Measurements from ENCODE around the gene DBF4B. TPM values are rescaled to one million over a fixed set of nuclear protein-coding genes. Genes with fewer than 3 reads are reported as not detected.

The DBF4B gene
- total and polyA plus RNA-seq, 5 experiments from 2014 or later = 0.55 to 9.2 (median 1.2) TPM

DNA sequence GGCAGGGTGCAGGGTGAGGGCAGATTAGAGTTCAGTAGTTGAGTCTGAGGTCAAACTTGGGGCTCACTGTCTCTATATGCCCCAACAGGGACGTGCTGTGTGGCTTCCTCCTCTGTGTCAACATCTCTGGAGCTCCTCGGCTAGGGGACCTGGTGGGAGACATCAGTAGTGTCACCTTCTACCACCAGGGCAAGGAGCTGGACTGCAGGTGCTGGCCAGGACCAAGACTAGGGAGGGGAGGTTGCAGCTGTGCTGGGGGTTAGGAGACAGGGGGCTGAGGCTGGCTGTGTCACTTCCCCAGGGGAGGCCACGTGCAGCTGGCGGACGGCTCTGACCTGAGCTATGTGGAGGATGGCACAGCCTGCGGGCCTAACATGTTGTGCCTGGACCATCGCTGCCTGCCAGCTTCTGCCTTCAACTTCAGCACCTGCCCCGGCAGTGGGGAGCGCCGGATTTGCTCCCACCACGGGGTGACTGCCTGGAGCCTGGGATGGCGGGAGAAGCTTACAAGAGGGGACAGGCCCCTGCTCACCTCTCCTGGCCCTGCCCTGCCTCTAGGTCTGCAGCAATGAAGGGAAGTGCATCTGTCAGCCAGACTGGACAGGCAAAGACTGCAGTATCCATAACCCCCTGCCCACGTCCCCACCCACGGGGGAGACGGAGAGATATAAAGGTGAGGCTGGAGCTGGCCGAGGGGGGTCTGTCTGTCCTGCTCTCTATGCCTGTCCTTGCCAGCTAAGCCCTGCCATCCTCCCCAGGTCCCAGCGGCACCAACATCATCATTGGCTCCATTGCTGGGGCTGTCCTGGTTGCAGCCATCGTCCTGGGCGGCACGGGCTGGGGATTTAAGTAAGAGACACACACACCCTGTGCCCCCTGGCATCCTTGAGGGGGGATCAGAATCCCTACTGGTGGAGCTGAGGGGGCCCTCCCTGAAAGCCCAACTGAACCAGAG is 69.2 kb downstream of the DBF4B start:
- peak overlapping the region in 1 of 10 donors; percentile 56 for H3K27ac Mint-ChIP-seq
- peaks cover 0 to 23% (median 19%) of the 10 kb centered on the region in 4 donors for H3K4me1 Mint-ChIP-seq
- ATAC-seq (no peak), DNase-seq (peak in 1 of 10 donors; percentile 55)
- POLR2A ChIA-PET = interaction anchor here (0.6 to 1.7 kb wide), 4 partner anchors 7 to 357 kb away, joined by 3 to 6 read pairs (median 4); no protein-coding TSS in a partner anchor
- peak overlapping the region in 8 of 10 donors; percentile 22 to 88 (median 60) for H3K4me3 Mint-ChIP-seq
- H3K36me3 Mint-ChIP-seq = no peaks in the 10 kb centered on the region
- H3K9me3 Mint-ChIP-seq = no peaks in the 10 kb centered on the region
- peaks cover 0 to 2% (median 0%) of the 10 kb centered on the region in 5 donors for H3K27me3 Mint-ChIP-seq

DNA sequence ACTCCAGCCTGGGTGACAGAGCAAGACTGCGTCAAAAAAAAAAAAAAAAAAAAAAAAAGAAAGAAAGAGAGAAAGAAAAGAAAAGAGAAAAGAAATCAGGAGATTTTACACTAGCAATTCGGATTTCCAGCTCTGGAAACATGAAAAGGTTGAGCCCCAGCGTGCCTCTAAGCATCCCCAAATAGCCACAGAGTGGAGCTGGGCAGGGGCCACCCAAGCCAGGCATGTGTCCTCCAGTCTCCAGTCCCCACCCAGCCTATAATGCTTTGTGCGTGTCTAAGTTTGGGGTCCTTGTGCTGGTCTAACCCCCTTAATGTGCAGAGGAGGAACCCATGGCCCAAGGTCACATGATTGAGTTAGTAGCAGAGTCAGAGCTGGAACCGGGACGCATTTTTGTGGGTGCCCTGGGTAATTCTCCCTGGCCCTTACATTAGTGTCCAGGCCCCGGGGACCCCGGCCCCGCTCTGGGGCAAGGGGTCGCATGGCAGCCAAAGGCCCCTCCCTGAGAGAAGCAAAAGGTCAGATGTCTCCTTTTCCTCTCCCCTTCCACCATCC is 70.3 kb downstream of the DBF4B start:
- no peaks in the 10 kb centered on the region for H3K9me3 Mint-ChIP-seq
- peaks cover 0 to 2% (median 0%) of the 10 kb centered on the region in 5 donors for H3K27me3 Mint-ChIP-seq
- no peak for ATAC-seq
- H3K4me1 Mint-ChIP-seq = peaks cover 0 to 23% (median 19%) of the 10 kb centered on the region in 4 donors
- POLR2A ChIA-PET = interaction anchor here (0.5 to 1.7 kb wide), 4 partner anchors 120 to 355 kb away, joined by 3 to 6 read pairs (median 3); partner anchors contain the start of gene EFTUD2
- peak overlapping the region; percentile 28 to 83 (median 67) for H3K4me3 Mint-ChIP-seq
- no peaks in the 10 kb centered on the region for H3K36me3 Mint-ChIP-seq
- peak overlapping the region in 1 of 10 donors; percentile 57 for H3K27ac Mint-ChIP-seq
- no peak for DNase-seq

DNA sequence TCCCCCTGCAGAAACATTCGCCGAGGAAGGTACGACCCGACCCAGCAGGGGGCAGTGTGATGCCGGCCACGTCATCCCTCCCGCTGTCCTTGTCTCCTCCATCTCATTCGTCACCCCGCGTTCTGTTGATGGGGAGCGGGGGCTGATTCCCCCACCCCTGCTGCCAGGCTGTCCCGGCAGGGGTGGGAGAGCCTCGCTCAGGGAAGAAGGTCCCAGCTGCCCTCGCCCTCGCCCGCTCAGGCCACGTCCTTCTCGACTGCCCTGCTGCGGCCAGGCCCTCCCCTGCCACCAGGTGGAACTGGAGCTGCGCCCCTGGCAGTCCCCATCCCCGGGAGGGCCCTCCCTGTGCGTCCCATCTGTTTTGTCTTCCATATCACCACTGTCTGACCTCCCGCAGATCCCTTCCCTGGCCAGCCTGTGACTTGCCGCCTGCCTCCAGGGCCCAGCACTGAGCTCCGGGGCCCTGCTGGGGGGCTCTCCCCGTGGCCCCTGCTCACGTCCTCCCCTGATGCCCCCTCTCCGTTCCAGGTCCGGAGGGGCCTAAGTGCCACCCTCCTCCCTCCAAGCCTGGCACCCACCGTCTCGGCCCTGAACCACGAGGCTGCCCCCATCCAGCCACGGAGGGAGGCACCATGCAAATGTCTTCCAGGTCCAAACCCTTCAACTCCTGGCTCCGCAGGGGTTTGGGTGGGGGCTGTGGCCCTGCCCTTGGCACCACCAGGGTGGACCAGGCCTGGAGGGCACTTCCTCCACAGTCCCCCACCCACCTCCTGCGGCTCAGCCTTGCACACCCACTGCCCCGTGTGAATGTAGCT is 71.0 kb downstream of the DBF4B start:
- peak overlapping the region in 2 of 10 donors; percentile 57 to 80 for H3K27ac Mint-ChIP-seq
- no peaks in the 10 kb centered on the region for H3K9me3 Mint-ChIP-seq
- POLR2A ChIA-PET = interaction anchor here (0.5 to 1.7 kb wide), 5 partner anchors 8 to 242 kb away, joined by 3 to 6 read pairs (median 3); partner anchors contain the start of gene EFTUD2

DNA sequence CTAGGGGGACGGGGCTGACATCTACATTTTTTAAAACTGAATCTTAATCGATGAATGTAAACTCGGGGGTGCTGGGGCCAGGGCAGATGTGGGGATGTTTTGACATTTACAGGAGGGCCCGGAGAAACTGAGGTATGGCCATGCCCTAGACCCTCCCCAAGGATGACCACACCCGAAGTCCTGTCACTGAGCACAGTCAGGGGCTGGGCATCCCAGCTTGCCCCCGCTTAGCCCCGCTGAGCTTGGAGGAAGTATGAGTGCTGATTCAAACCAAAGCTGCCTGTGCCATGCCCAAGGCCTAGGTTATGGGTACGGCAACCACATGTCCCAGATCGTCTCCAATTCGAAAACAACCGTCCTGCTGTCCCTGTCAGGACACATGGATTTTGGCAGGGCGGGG is 71.7 kb downstream of the DBF4B start:
- ATAC-seq = no peak
- no peaks in the 10 kb centered on the region for H3K36me3 Mint-ChIP-seq
- no peaks in the 10 kb centered on the region for H3K9me3 Mint-ChIP-seq
- peaks cover 0 to 23% (median 17%) of the 10 kb centered on the region in 4 donors for H3K4me1 Mint-ChIP-seq
- DNase-seq = no peak
- POLR2A ChIA-PET = interaction anchor here (0.5 to 0.8 kb wide), 3 partner anchors 9 to 31 kb away, joined by 3 read pairs; no protein-coding TSS in a partner anchor
- peaks cover 0 to 2% (median 0%) of the 10 kb centered on the region in 5 donors for H3K27me3 Mint-ChIP-seq
- H3K4me3 Mint-ChIP-seq = peak overlapping the region in 3 of 10 donors; percentile 10 to 61 (median 48)
- H3K27ac Mint-ChIP-seq = peak overlapping the region in 1 of 10 donors; percentile 48

More for the DNA sequence above, 71.0 kb downstream of the DBF4B start:
- Mint-ChIP-seq H3K27me3 (peaks cover 0 to 2% (median 0%) of the 10 kb centered on the region in 5 donors), H3K4me3 (peak overlapping the region; percentile 28 to 83 (median 67)), H3K4me1 (peaks cover 0 to 23% (median 19%) of the 10 kb centered on the region in 4 donors), H3K36me3 (no peaks in the 10 kb centered on the region)
- peak; percentile 67 to 83 (median 78) for DNase-seq
- ATAC-seq = peak; percentile 15 to 23

DNA sequence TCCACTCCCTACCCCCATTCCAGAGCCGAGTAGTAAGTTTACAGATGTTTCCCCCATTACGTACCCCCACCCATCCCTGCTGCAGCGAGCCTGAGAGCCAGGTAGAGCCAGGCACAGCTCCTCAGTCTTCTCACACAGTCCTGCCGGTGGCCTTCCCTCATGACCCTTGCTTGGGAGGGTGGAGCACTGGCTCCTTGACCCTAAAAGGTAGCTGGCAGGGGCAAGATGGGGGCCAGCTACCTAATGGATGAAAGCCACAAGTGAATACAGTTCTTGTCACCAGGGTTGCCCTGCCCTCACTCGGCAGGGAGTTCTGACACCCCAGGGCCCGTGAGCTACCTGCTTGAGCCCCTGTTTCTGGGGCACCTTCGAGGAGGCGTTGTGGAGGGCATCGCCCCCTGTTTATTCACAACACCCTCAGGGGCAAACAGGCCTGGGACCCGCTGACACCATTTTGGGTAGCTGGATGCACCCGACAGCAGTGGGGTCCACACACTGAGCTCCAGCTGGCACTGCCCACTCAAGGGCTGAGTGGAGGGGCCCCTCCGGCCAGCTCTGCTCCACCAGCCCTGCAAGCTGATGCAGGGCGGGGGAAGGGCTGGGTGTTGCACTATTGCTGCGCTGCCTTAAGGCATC is 72.5 kb downstream of the DBF4B start:
- Mint-ChIP-seq H3K36me3 (no peaks in the 10 kb centered on the region), H3K27ac (no peak overlapping the region), H3K27me3 (peaks cover 0 to 2% (median 0%) of the 10 kb centered on the region in 5 donors), H3K4me1 (peaks cover 0 to 17% (median 13%) of the 10 kb centered on the region in 4 donors), H3K9me3 (no peaks in the 10 kb centered on the region), H3K4me3 (no peak overlapping the region)
- DNase-seq (no peak), ATAC-seq (no peak)
- POLR2A ChIA-PET = no interaction called here

DNA sequence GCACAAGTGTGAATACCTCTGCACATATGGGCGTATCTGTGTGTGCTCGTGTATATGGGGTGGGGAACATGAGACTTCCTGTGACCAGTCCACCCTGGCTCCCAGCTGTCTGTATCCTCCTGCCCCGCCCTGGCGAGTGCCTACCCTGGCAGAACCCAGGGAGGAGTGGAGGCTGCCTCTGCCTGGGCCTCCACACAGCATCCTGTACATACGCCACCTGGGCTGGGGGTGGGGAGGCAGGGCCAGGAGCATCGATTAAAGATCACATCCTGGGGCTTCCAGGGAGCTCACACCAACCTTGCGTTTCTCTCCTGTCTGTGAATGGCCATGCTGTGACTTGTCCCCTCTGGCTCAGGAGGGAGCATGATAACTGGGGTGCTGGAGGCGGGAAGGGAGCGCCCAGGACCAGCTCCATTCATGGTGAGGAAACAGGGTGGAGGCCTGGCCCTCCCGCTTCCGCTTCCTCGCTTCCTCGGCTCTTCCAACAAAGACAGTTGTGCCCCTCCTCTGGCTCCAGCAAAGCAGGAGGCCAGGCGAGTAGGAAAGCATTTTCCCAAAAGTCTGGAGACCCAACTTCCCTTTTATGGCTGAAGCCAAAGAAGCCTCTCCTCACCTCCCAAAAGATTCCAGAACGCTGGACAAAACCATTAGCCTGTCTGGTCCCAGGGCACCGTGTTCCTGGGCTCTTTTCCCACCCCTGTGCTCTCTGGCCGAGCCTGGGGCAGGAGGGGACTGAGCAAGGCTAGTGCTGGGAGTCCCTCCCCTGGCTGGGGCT is 73.3 kb downstream of the DBF4B start:
- no peak for ATAC-seq
- Mint-ChIP-seq H3K9me3 (no peaks in the 10 kb centered on the region), H3K4me1 (peaks cover 0 to 11% (median 9%) of the 10 kb centered on the region in 4 donors), H3K4me3 (no peak overlapping the region), H3K27ac (no peak overlapping the region), H3K36me3 (no peaks in the 10 kb centered on the region), H3K27me3 (peaks cover 0 to 2% (median 0%) of the 10 kb centered on the region in 5 donors)
- POLR2A ChIA-PET = interaction anchor here (0.5 kb wide), 1 partner anchor 1725 kb away, joined by 3 read pairs; no protein-coding TSS in a partner anchor
- DNase-seq = no peak

DNA sequence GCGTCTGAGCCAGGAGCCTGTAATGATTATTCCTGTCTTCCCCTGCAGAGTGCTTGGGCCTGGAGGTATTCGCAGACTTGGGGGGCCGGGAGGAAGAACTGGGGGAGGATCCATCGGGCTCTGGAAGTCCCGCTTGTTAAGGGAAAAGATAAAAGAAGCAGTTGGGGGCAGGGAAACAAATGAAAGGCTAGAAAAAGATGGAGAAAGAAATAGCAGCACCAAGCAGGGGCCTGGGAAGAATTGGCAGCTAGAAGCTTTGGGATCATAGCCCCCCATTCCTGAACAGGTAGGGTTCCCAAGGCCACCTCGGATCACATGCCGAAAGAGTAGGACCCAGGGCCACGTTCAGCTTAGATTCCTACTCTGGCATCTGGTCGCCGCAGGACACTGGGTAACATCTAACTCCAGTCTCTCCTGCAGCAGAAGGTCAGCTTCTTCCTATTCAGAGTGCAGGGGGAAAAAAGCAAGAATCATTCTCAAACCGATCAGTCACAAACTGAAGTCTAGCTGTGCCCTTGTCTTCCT is 73.9 kb downstream of the DBF4B start:
- POLR2A ChIA-PET = interaction anchor here (0.5 kb wide), 1 partner anchor 1726 kb away, joined by 3 read pairs; no protein-coding TSS in a partner anchor
- Mint-ChIP-seq H3K27ac (peak overlapping the region in 1 of 10 donors; percentile 40), H3K27me3 (peaks cover 0 to 2% (median 0%) of the 10 kb centered on the region in 5 donors), H3K4me1 (peaks cover 0 to 11% (median 8%) of the 10 kb centered on the region in 4 donors), H3K4me3 (no peak overlapping the region), H3K36me3 (no peaks in the 10 kb centered on the region), H3K9me3 (no peaks in the 10 kb centered on the region)
- no peak for DNase-seq
- ATAC-seq = no peak

DNA sequence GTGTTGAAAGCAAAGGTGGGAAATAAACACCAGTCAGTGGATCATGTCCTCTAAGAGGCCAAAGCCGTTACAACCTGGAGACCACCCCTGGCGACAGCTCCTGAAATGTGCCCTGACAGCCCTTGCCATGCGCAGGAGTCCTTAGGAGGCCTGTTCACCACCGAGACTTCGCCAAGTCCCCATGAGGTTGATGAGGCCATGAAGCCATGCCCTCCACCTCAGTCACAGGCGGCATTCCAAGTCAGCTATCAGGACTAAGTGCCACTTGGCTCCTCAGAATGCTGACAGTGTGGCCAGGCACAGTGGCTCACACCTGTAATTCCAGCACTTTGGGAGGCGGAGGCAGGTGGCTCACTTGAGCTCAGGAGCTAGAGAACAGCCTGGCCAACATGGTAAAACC is 77.5 kb downstream of the DBF4B start:
- POLR2A ChIA-PET = interaction anchor here (1.8 kb wide), 1 partner anchor 9 kb away, joined by 4 read pairs; no protein-coding TSS in a partner anchor
- no peak overlapping the region for H3K27ac Mint-ChIP-seq
- H3K27me3 Mint-ChIP-seq = no peaks in the 10 kb centered on the region
- no peaks in the 10 kb centered on the region for H3K9me3 Mint-ChIP-seq
- DNase-seq (no peak), ATAC-seq (no peak)
- H3K36me3 Mint-ChIP-seq = no peaks in the 10 kb centered on the region
- H3K4me3 Mint-ChIP-seq = no peak overlapping the region
- no peaks in the 10 kb centered on the region for H3K4me1 Mint-ChIP-seq

DNA sequence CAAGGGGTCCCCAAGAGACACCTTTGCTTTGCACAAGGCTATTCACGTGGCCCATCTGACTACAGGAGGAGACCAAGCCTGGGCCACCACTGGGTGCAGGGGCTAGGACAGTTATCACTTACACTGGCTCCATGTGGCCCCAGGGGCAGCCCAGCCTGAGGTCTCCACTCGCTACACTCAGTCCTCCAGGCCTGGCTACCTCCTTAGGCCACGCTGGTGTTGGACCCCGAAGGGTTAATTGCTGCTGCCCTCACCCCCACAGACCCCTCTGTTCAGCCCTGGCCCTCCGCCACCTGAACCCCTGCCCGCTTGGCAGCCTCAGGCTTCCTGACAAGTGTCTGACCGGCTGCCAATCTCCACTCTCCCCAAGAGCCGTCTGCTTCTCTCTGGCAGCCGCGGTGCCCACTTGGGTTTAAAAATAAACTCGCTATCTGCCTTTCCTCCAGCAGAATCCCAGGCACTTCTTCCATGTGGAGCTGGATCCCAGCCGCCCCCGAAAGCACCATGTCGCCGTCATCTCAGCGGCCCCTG is 78.2 kb downstream of the DBF4B start:
- H3K4me3 Mint-ChIP-seq = no peak overlapping the region
- POLR2A ChIA-PET = no interaction called here
- no peaks in the 10 kb centered on the region for H3K36me3 Mint-ChIP-seq
- ATAC-seq (no peak), DNase-seq (no peak)
- H3K27me3 Mint-ChIP-seq = no peaks in the 10 kb centered on the region
- no peaks in the 10 kb centered on the region for H3K4me1 Mint-ChIP-seq
- no peak overlapping the region for H3K27ac Mint-ChIP-seq
- no peaks in the 10 kb centered on the region for H3K9me3 Mint-ChIP-seq

DNA sequence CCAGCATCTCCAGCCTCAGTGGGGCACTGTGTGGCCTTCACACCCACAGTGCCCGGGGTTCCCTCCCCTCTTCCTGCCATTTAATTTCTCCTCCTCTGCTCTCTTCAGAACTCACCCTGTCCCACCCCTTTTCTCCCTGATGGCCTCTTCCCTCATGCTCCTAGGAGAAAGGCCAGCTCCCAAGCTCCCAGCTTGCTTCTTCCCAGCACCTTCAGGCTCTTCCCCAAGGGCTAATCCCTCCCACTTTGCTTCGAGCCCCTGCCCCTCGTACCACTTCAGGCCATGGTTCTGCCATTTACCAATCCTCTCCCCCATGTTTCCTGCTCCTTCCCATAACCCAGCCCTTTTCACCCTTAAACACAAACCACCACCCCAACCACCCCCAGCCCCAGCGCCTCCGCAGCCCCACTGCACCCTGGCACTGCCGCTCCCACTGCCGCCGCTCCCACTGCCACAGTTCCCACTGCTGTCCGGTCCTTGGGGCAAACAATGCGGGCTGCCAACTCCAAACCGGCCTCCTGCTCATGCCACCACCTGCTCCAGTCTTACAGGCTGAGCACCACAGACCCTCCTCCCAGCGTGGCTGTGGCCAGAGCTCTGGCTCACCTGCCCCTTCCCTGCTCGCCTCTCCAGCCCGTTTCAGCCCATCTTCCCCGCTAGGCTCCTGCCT is 78.9 kb downstream of the DBF4B start:
- Mint-ChIP-seq H3K27ac (peak overlapping the region in 3 of 10 donors; percentile 46 to 83 (median 81)), H3K4me1 (no peaks in the 10 kb centered on the region), H3K9me3 (no peaks in the 10 kb centered on the region), H3K36me3 (no peaks in the 10 kb centered on the region), H3K27me3 (no peaks in the 10 kb centered on the region), H3K4me3 (no peak overlapping the region)
- no peak for ATAC-seq
- POLR2A ChIA-PET = no interaction called here
- no peak for DNase-seq
